IPS-20b (cell line): ENCODE data around the gene STPG2.

Source experiments
- H3K27ac ChIP-seq: one replicate; pipeline ENCODE4 v1.5.1; 2013; ENCODE audit warnings: low read length
- H3K27me3 ChIP-seq: 2 replicates; pipeline ENCODE4 v1.6.1; 2013; ENCODE audit warnings: mild to moderate bottlenecking, low read length, inconsistent platforms; ENCODE audit not compliant: insufficient read depth
- H3K36me3 ChIP-seq: 2 replicates; pipeline ENCODE4 v1.6.1; 2013; ENCODE audit warnings: low read depth, mild to moderate bottlenecking, inconsistent platforms, low read length, moderate library complexity; ENCODE audit not compliant: insufficient read depth
- H3K4me1 ChIP-seq: 2 replicates; pipeline ENCODE4 v1.6.1; 2013; ENCODE audit warnings: mild to moderate bottlenecking, control low read depth, inconsistent platforms, low read length, moderate library complexity; ENCODE audit not compliant: insufficient read depth
- H3K4me3 ChIP-seq: 2 replicates; pipeline ENCODE4 v1.5.1; 2013; ENCODE audit warnings: mild to moderate bottlenecking, low read length, inconsistent platforms
- H3K9ac ChIP-seq: 2 replicates; pipeline ENCODE4 v1.6.1; 2013; ENCODE audit warnings: low read depth, mild to moderate bottlenecking, inconsistent platforms, low read length, moderate library complexity
- H3K9me3 ChIP-seq: 2 replicates; pipeline ENCODE4 v1.6.1; 2013; ENCODE audit warnings: mild to moderate bottlenecking, low read depth, low read length, inconsistent platforms; ENCODE audit not compliant: insufficient read depth

The STPG2 gene

GRCh38 chr4:98143001-98143899 lies at the start of gene STPG2:
Gene STPG2, minus strand, starts transcription at chr4:98143476.
- Histone ChIP-seq H3K36me3 (no peaks in the 10 kb centered on the region), H3K4me3 (peak within 1 kb of the TSS; percentile 86), H3K9ac (peak within 1 kb of the TSS; percentile 85; the same call in 1 of the 2 replicates), H3K9me3 (no peaks in the 10 kb centered on the region), H3K4me1 (peaks cover 8% of the 10 kb centered on the region; the same call in 1 of the 2 replicates), H3K27me3 (no peaks in the 10 kb centered on the region), H3K27ac (no peak within 1 kb of the TSS)

- no peak overlapping the region for H3K9ac ChIP-seq
- no peak overlapping the region for H3K4me3 ChIP-seq
- no peaks in the 10 kb centered on the region for H3K4me1 ChIP-seq
- no peaks in the 10 kb centered on the region for H3K27me3 ChIP-seq
- no peaks in the 10 kb centered on the region; the same call in 1 of the 2 replicates for H3K9me3 ChIP-seq
- H3K36me3 ChIP-seq, result no peaks in the 10 kb centered on the region
- H3K27ac ChIP-seq, result no peak overlapping the region
Measured at GRCh38 chr4:98185279-98185678, 42.0 kb upstream of the STPG2 start.

GRCh38 chr4:98181809-98182208 lies 38.5 kb upstream of the STPG2 start:
- Histone ChIP-seq H3K9me3 (no peaks in the 10 kb centered on the region), H3K27ac (no peak overlapping the region), H3K27me3 (no peaks in the 10 kb centered on the region), H3K36me3 (no peaks in the 10 kb centered on the region), H3K4me1 (peaks cover 7% of the 10 kb centered on the region; the same call in 1 of the 2 replicates), H3K4me3 (no peak overlapping the region), H3K9ac (no peak overlapping the region)

- Histone ChIP-seq H3K27ac (no peak overlapping the region), H3K4me3 (no peak overlapping the region), H3K4me1 (peaks cover 19% of the 10 kb centered on the region), H3K9me3 (no peaks in the 10 kb centered on the region), H3K9ac (no peak overlapping the region), H3K36me3 (no peaks in the 10 kb centered on the region), H3K27me3 (no peaks in the 10 kb centered on the region)
Measured at GRCh38 chr4:98179951-98180350, 36.7 kb upstream of the STPG2 start.

- H3K9me3 ChIP-seq, result no peaks in the 10 kb centered on the region
- H3K27me3 ChIP-seq, result no peaks in the 10 kb centered on the region
- no peak overlapping the region for H3K9ac ChIP-seq
- H3K36me3 ChIP-seq, result no peaks in the 10 kb centered on the region
- H3K4me3 ChIP-seq, result no peak overlapping the region
- no peak overlapping the region for H3K27ac ChIP-seq
- peaks cover 19% of the 10 kb centered on the region for H3K4me1 ChIP-seq
Measured at GRCh38 chr4:98176531-98176930, 33.3 kb upstream of the STPG2 start.

GRCh38 chr4:98170035-98170434 lies 26.8 kb upstream of the STPG2 start:
- Histone ChIP-seq H3K36me3 (no peaks in the 10 kb centered on the region), H3K9me3 (no peaks in the 10 kb centered on the region), H3K27ac (no peak overlapping the region), H3K9ac (no peak overlapping the region), H3K4me1 (peaks cover 8% of the 10 kb centered on the region), H3K27me3 (no peaks in the 10 kb centered on the region), H3K4me3 (no peak overlapping the region)

GRCh38 chr4:98166731-98167041 lies 23.4 kb upstream of the STPG2 start:
- Histone ChIP-seq H3K9me3 (no peaks in the 10 kb centered on the region), H3K9ac (no peak overlapping the region), H3K27ac (no peak overlapping the region), H3K36me3 (no peaks in the 10 kb centered on the region), H3K4me1 (peaks cover 8% of the 10 kb centered on the region), H3K27me3 (no peaks in the 10 kb centered on the region), H3K4me3 (no peak overlapping the region)

- Histone ChIP-seq H3K9ac (no peak overlapping the region), H3K27ac (no peak overlapping the region), H3K4me3 (no peak overlapping the region), H3K27me3 (no peaks in the 10 kb centered on the region), H3K36me3 (no peaks in the 10 kb centered on the region), H3K9me3 (no peaks in the 10 kb centered on the region), H3K4me1 (peaks cover 8% of the 10 kb centered on the region)
Measured at GRCh38 chr4:98166025-98166730, 22.9 kb upstream of the STPG2 start.

GRCh38 chr4:98162696-98163095 lies 19.4 kb upstream of the STPG2 start:
- no peaks in the 10 kb centered on the region for H3K27me3 ChIP-seq
- no peak overlapping the region for H3K27ac ChIP-seq
- H3K4me3 ChIP-seq, result no peak overlapping the region
- no peaks in the 10 kb centered on the region for H3K36me3 ChIP-seq
- no peaks in the 10 kb centered on the region for H3K4me1 ChIP-seq
- H3K9ac ChIP-seq, result no peak overlapping the region
- H3K9me3 ChIP-seq, result peaks cover 5% of the 10 kb centered on the region; the same call in 1 of the 2 replicates

GRCh38 chr4:98151145-98151924 lies 8.1 kb upstream of the STPG2 start:
- Histone ChIP-seq H3K4me3 (no peak overlapping the region), H3K9me3 (no peaks in the 10 kb centered on the region), H3K27me3 (no peaks in the 10 kb centered on the region), H3K36me3 (no peaks in the 10 kb centered on the region), H3K27ac (no peak overlapping the region), H3K4me1 (no peaks in the 10 kb centered on the region), H3K9ac (no peak overlapping the region)

- Histone ChIP-seq H3K27ac (no peak overlapping the region), H3K9ac (no peak overlapping the region), H3K36me3 (no peaks in the 10 kb centered on the region), H3K4me1 (no peaks in the 10 kb centered on the region), H3K9me3 (no peaks in the 10 kb centered on the region), H3K27me3 (no peaks in the 10 kb centered on the region), H3K4me3 (no peak overlapping the region)
Measured at GRCh38 chr4:98150092-98150761, 7.0 kb upstream of the STPG2 start.
